MV-4-11 (cell line): ENCODE results near the gene NDUFS1.
A peak's percentile ranks its signal among the peaks of the same experiment; 100 is the strongest.
"Not testable (repeated sequence)": the region's sequence is repeated elsewhere in the genome, so short reads cannot be mapped to it uniquely, and the experiment has no call there.

Source experiments
- DNase-seq: peaks from one replicate; lab custom pipeline; 2025; lab: John Stamatoyannopoulos, UW

Gene NDUFS1

DNA sequence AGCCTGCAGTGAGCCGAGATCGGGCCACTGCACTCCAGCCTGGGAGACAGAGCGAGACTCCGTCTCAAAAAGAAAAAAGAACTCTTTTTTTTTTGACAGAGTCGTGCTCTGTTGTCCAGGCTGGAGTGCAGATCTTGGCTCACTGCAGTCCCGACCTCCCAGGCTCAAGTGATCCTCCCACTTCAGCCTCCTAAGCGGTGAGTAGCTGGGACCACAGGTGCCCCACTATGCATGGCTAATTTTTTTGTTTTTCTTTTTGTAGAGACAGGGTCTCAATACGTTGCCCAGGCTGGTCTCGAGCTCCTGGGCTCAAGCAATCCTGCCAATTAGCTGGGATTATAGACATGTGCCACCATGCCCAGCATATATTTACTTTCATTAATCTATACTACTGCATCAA lies 60.8 kb downstream of the NDUFS1 start:
- DNase-seq = no peak

DNA sequence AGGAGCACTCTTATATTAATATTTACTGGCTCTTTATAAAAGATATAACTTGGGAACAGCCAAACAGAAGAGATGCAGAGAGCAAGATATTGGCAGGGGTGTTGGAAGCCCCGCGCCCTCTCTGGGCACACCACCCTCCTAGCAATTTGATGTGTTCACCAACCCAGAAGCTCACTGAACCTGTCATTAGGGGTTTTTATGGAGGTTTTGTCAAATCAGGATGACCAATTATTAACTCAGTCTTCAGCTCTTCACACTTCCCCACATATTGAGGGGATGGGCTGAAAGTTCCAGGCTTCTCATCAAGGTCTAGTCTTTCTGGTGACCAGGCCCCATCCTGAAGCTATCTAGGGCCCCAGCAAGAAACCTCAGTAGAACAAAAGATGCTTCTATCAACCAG lies 62.4 kb downstream of the NDUFS1 start:
- no peak for DNase-seq

DNA sequence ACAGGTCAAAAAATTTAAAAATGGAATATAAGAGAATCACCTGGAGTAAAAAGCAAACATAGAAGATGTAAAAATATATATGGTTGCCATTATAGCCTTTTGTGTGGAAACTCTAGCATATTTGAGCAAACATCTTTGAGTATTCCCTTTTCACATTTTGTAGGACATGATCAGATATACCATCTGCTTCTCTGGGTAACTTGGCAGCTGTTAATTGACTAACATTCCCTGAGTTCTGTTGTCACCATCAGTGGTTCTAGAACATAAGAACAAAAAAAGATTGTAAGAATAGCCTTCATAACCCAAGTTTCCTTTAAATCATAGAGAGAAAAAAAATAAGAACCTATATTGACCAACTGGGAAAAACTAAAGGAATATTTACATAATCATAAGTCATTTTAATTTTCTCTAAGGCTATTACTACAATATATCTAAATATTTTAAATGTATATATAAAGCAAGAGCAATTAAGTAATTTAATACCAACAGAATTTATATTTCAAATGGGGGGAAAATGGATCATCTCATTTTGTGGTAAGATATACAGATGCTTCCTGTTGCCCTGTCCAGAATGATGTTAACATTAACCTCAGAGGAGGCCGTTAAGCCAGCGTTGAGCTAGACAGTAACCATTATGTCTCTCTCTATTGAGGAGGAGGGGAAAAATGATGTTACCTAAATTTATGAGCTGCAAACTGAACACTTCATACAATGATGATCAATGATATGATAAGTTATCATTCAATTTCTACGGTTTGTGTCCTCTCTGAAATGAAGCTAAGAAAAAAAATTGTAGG lies 63.5 kb downstream of the NDUFS1 start:
- peak; percentile 89 for DNase-seq

DNA sequence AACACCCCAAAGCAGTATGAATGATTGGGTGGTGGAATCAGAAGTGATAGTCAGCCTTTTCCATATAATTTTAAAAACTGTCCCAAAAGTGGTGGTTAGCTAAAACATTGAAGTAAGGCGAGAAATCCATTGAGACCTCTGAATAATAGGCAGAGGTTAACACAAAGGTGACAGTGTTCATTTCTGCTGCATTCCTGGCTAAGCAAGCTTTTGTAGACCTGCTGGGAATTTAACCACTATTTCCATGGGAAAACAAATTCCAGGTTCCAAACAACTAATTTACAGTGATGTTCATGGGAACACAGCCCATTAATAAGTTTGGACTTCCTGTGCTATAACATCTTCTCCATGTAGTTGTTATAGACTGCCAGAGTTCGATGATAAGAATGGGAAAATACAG lies 66.9 kb downstream of the NDUFS1 start:
- DNase-seq = no peak

DNA sequence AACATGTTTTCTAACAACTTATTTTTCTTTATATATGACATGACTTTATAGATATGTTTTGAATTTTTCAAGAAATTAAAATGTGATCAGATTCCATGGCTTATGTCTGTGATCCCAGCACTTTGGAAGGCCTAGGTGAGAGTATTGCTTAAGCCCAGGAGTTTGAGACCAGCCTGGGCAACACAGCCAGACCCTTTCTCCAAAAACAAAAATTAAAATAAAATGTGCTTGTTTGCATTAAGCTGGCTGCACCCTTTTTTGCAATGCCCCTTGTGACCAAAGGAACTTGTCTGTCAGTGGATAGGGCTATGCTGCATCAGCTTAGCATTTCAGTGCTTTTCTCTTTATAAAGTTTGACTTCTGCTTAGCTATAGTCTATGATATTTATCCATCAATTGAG lies 71.0 kb downstream of the NDUFS1 start:
- DNase-seq = no peak

DNA sequence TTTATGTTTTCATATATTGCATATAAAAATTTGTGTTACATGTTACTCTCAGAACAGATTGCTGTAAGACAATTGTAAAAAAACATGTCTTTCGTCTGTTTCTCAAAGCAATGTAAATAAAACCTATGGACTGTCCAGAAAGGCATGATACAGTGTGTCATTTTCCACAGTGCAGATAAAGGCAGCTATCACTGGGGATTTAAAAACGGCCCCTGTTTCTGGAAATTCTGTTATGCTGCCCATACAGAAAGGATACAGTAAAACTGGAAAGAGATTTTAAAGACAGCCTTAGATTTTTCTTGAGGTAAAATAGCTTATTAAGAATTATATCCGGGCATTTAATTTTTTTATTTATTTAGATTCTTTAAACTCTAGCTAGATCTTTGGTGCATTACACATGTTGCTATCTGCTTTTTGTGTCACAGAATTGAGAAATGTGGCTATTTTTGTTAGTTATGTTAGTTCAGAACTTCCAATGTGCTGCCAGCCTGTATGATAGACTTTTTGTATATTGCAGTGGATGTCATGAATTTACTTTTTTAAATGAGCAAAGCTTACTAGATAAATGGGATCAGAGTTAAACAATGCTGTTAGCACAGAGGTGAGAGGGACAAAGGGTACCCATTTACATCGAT lies 72.4 kb downstream of the NDUFS1 start:
- no peak for DNase-seq

DNA sequence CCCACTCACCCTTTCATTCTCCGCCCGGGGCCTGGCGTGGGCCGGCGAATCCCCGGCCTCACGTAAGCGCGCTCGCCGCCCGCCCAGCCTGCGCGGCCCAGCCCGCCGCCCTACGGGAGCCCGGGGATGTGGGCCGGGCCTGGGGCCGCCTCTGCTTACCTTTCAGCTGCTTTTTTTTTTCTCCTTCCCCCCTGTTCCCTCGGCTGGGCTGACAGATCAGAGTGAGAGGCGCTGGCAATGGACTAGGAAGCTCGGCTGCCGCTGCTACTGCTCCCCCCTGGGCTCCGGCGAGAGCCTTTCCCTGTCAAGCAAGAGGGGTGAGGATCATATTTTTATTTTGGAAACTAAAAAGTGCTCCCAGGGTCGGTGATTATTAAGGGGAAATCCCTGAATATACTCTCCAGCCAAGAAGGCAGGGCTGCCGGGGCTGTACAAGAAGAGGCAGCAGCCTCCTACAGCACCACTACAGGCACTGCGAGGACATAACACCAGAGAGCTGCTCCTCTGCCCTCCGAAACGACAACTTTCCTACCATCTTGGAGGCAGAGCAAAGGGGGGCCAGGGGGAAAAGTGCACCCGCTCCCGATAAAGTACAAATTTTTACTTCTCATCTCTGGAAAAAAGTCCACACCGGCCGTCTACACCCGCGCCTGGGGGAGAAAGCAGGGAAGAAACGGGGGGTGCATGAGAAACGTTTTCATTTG lies 73.3 kb downstream of the NDUFS1 start, which contains the start of gene INO80D:
Gene INO80D (minus strand): TSS at position 433 of the 704 bp plus-strand sequence. CDS start 23,158 bp downstream, outside the sequence.
- DNase-seq = peak; percentile 81

DNA sequence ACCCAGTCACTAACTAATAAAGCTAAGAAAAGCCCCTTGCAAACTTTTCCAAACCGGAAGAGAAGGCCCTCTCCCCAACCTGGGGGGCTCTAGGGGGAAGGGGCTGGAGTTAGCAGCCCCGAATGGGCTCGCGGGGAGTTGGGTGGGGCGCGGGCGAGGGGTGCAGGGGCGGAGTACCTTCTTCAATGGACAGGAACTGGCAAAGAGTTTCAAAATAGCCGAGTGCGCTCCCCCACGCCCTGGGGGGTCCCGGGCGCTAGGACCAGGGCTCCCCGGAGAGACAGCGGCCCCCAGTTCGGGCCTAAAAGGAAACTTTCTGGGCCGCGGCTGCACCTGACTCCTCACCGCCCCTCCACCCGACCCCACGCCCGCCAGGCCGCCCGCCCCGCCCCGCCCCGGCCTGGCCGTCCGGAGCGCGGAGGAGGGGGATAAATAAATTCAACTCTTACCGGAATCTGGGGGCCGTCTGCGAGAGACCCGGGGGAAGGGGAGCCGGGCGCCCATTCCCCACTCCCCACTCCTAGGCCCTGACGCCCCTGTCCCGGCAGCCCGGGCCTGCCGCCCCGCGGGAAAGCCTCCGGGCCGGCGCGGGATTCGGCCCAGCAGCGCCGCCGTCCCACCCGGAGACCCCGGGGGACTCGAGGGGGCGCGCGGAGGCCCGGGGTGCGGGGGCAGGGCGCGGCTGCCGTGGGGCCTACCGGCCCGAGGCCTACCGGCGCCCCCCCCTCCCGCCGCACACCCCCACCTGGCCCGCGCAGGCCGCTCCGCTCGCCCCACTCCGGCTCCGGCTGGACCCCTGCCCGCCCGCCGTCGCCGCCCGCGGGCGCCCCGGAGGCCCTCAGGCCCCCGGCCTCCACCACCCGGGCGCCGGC lies 74.1 kb downstream of the NDUFS1 start:
- DNase-seq = no peak

DNA sequence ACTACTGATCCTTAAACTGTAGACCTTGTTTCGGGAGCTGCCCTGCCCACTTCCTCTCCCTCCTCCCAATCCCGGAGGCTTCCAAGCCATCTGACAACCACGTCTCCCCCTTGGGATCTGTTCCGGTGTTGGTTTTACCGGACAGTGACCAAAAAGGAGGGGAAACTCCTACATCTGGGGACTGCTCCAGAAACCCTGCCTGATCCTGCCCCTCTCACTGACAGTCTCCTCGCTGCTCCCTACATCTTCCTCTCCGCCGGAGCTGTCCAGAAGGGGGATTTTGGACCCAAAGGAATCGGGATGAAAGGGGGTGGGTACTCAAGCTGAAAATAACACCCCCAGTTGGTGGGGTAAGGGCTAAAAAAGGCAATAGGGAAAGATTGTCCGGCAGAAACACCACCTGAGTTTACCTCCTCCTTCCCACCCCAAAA lies 74.8 kb downstream of the NDUFS1 start:
- DNase-seq = peak; percentile 69

DNA sequence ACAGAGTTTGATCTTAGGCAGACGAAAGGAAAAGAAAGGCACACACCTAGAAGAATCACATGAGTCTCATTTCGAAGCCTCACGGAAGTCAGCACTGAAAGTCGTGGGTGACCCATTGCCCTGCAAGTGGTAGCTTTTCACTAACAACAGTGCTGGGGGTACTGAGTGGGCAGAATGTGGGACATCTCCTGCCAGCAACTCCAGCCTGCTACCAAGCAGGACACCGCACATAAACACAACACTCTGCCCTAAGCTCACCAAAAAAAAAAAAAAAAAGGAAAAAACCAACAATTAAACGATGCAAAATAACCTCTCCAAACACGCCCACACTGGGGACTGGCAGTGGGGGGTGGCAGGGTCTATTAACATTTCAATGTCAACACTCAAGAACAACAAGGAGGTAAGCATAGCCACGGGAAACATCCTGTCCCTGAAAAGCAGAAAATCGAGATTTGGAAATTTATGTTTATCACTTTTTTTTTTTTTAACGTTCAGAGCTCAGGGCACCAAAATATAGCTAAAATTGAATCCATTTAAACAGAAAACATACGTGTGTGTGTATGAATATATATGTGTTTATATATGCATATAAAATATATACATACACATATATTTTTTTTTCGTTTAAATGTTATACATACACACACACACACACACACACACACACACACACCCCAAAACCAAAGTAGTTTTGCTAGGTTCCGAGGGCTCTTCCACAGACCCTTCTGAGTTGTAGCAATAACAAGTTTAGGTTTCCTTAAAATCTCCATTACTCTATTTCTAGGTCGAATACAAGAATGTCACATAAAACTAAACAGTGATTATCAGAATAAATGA lies 75.4 kb downstream of the NDUFS1 start:
- peak; percentile 45 for DNase-seq

DNA sequence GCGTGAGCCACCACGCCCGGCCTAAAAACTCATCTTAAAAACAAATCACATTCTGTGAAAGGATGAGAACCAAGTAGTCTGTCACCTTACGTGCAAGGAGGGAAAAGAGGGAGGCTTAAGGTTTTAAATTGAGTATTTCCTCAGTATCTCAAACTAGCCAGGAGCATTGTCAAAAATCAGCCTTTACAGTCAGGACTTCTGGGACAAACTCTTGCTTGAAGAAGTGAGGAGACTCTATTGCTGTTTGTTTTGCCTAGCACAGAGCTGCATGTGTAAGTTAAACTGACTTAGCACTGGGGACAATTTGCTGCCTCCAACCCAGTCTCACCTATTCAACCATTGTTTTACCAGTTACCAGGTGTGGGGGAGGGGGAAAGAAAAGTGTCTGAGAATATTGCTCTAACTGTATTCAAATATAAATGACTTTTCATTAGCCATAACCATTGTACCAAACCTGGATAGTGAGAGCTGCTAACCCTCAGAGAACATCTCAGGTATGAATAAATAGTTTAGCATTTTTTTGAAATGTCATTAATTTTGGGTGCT lies 76.9 kb downstream of the NDUFS1 start:
- no peak for DNase-seq

DNA sequence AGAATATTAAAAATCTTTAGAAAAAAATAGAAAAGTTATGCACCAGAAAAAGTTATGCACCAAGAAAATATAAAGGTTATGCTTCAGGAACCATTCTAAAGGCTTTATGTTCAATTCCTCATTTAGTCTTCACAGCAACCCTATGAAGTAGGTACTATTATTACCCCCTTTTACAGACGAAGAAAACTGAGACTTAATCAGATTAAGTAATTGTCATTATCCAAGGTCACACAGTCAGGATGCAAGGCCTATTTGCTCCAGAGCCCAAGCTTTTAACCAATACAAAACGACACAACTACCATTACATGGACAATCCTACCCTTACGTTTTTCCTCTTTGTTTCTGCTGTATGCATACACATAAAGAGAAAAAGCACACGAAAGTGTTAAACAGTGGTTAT lies 78.3 kb downstream of the NDUFS1 start:
- DNase-seq = no peak

DNA sequence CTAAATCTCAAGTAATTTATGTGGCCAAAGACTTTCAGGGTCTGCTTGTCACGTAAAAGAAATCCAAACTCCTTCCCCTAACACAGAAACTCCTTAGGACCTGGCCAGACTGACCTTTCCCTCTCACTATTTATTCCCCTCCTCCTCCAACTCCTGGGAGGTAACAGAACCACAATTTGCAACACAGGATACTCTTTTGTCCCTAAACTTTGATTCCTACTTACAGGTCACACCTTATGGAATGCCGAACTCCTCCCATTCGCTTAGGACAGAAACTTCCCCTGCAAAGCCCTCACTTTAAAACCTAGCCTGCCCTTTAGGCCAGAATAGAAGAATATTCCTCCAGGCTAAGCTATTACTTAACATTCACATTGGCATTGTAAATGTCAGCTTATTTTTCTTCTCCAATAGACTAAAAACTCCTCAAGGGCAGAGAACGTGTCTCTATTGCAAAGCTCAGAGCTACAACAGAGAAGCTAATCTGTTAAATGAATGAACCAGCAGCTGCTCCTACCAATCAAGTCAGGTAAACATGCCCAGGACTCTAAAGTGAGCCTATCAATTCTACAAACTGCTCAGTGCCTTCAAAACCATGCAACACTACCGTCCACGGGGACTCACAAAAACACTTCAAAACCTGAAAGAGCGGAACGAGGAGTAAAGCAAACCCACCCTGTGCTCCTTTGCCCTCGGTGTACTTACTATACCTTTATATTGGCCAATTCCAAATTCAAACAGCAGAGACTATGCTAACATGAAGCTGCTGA lies 79.4 kb downstream of the NDUFS1 start:
- no peak for DNase-seq

DNA sequence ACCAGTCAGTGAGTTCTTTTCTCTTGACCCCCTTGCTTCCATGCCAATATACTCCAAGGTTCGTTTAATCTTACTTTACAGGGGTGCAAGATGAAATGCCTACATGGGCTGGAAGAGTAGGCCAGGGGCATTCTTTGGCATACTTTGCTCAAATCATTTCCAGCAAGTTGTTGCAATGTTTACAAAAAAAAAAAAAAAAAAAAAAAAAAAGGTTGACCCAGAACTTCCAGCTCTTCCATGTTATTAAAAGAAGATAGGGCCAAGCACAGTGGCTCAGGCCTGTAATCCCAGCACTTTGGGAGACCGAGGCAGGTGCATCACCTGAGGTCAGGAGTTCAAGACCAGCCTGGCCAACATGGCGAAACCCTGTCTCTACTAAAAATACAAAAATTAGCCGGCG lies 81.4 kb downstream of the NDUFS1 start:
- DNase-seq = not testable (repeated sequence)

DNA sequence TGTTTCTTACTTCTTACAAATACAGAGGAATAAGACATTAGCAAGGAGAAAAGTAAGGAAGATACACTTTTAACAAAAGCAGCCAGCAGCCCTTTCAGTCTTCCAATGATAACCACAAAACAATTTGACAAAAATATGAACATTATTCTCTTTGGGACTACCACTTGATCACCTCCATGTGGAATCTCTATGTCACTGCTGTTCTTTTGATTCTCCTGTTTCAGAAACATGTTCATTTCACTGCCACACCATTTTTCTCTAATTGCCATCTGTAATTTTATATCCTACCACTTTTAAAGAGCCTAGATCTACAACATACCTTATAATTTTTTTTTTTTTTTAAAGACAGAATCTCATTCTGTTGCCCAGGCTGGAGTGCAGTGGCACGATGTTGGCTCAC lies 84.1 kb downstream of the NDUFS1 start:
- no peak for DNase-seq

DNA sequence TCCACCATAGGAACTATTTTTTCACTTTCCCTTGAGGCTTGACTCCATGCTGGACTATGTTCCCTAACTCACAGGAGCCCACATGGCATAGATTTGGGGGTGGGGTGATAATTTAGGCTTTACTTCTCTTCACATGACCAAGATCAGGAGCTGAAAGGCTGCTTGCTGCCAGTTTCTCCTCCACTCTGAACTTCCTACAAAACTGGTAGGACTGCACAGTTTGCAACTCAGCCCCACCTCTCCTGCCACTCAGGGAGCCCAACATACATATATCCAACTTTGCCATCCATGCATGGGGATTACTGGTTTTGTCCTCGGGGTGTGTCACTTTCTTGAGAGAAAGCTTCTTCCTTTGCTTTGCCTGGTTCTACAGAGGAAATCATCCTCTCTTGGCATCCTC lies 87.4 kb downstream of the NDUFS1 start:
- no peak for DNase-seq

DNA sequence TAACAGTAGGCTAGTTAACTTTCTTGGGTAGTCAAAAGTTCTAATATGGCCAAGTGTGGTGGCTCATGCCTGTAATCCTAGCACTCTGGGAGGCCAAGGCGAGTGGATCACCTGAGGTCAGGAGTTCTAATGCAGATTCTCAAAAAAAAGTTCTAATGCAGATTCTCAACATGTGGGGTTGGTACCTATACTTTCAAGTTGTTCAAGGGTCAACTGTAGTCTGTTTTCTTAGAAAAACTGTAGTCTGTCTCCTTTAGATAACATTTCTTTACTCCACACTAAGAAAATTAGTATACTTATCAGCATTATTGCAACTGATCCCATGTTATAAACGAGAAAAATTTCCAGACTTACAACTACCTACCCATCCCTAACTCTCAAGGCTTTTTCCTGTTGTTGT lies 89.8 kb downstream of the NDUFS1 start:
- DNase-seq = no peak

DNA sequence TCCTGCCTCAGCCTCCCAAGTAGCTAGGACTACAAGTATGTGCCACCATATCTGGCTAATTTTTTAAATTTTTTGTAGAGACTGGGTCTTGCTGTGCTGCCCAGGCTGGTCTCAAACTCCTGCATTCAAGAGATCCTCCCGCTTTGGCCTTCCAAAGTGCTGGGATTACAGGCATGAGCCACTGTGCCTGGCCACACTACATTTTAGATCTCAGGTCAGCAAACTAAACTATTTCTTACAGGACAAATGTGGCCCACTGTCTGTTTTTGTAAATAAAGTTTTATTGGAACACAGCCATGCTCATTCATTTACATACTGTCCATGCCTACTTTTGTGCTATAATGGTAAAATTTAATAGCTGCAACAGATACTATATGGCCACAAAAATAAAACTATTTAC lies 91.0 kb downstream of the NDUFS1 start:
- DNase-seq = no peak
